D721Med (cell line): ENCODE data around the gene INTS13.

Source experiments
- DNase-seq: peaks from one replicate; pipeline ENCODE4 v3.0.0; 2011; ENCODE audit warnings: low spot score; ENCODE audit not compliant: insufficient read length
- FAIRE-seq: peaks from 2 replicates; lab custom pipeline; 2011; peaks lifted over from hg19 to GRCh38; lab: Jason Lieb, UNC
- TF ChIP-seq, protein P1 (sequence below): IDR thresholded peaks from 2 replicates; pipeline ENCODE4 v1.5.1; 2012; ENCODE audit warnings: mild to moderate bottlenecking, control low read depth; ENCODE audit not compliant: insufficient read depth; ENCODE audit errors: missing control alignments

The INTS13 gene

DNA sequence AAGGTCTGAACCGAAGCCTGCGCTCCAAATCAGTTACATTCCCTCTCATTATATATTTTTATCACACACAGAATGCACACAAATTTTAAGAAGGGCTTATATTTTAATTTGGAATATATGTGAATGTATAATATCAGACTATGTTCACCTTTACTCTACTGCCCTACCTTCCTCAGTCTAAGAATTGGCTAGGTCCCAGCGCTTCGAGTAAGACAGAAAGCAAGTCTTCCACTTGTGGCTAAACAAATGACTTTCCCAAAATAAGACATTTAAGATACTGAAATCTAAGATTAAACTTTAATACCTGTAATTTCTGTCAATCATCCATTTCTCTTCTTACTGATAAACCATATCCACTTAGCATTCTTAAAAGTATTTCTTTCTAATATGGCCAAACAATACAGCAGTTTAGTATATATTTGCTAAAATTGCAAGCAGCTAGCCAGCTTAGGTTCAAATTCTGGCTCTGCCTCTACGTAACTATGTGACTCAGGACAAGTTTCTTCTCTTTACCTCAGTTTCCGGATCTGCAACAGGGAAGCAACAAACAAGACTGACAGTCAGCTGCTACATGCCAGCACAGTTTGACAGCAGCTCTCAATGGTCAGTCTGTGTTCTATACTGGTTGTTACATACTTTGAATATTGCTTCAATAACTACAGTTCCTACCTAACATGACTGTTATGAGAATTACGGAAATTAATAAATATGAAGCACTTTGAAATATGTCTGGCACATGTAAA, 2.0 kb downstream of the INTS13 start:
- DNase-seq (no peak), FAIRE-seq (no peak)

DNA sequence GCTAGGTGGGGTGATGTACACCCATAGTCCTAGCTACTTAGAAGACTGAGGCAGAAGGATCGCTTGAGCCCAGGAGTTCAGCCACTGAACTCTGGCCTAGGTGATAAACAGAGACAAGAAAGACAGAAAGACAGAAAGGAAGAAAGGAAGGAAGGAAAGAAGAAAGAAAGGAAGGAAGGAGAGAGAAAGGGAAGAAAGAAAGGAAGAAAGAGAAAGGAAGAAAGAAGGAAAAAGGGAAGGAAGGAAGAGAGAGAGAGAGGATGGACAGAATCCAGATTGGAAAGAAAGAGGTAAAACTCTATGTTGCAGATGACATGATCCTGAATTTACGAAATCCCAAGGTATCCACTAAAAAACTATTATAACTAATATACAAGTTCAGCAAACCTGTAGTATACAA, 8.2 kb downstream of the INTS13 start:
- TF ChIP-seq, protein P1, sequence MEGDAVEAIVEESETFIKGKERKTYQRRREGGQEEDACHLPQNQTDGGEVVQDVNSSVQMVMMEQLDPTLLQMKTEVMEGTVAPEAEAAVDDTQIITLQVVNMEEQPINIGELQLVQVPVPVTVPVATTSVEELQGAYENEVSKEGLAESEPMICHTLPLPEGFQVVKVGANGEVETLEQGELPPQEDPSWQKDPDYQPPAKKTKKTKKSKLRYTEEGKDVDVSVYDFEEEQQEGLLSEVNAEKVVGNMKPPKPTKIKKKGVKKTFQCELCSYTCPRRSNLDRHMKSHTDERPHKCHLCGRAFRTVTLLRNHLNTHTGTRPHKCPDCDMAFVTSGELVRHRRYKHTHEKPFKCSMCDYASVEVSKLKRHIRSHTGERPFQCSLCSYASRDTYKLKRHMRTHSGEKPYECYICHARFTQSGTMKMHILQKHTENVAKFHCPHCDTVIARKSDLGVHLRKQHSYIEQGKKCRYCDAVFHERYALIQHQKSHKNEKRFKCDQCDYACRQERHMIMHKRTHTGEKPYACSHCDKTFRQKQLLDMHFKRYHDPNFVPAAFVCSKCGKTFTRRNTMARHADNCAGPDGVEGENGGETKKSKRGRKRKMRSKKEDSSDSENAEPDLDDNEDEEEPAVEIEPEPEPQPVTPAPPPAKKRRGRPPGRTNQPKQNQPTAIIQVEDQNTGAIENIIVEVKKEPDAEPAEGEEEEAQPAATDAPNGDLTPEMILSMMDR, result no peak
- FAIRE-seq (no peak), DNase-seq (no peak)

More for the DNA sequence above, 2.0 kb downstream of the INTS13 start:
- TF ChIP-seq, protein P1, result no peak

DNA sequence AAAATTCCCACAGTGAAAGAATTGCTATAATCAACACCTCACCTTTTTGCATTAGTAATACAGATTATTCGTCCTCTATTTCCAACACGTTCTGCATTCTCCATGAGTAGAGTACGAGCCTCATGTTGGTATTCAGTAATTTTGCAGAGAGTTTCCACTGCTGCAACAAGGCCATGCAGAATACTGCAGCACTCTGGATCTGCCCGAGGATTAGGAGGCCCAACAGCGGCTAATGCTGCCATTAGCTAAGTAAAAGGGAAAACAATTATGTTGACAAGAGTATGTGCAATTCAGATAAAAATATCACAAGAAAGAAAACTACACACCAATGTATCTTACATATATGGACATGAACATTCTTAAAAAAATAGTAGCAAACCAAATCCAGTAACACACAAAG, 9.1 kb downstream of the INTS13 start:
- TF ChIP-seq, protein P1, result no peak
- FAIRE-seq (peak; percentile 67), DNase-seq (no peak)

DNA sequence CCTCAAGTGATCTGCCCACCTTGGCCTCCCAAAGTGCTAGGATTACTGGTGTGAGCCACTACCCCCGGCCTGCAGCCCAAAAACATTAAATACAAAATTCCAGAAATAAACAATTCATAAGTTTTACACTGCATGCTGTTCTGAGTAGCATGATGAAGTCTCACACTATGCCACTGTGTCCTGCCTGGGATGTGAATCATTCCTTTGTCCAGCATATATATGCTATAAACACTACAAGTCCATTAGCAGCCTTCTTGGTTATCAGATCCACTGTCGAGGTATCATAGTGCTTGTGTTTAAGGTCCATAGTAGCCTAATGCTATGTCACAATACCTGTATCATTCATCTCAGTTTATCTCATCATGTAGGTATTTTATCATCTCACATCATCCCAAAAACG, 15.9 kb downstream of the INTS13 start:
- TF ChIP-seq, protein P1, result no peak
- FAIRE-seq (no peak), DNase-seq (no peak)

DNA sequence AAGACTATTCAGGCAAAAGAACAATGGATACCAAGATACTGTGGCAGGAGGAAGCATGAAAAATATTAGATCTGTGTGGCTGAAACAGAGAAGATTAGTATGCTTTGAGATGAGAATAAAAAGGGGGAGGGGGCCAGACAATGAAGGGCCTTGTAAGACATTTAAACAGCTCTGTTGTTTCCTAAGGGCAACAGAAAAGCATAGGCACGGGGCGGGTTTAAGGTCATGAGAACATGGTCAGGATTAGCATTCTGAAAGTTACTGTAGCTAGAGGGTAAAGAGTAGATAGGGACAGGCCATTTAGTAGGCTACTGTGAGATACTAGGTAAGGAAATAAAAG, 18.6 kb downstream of the INTS13 start:
- no peak for FAIRE-seq
- TF ChIP-seq, protein P1, result no peak
- DNase-seq, result no peak

DNA sequence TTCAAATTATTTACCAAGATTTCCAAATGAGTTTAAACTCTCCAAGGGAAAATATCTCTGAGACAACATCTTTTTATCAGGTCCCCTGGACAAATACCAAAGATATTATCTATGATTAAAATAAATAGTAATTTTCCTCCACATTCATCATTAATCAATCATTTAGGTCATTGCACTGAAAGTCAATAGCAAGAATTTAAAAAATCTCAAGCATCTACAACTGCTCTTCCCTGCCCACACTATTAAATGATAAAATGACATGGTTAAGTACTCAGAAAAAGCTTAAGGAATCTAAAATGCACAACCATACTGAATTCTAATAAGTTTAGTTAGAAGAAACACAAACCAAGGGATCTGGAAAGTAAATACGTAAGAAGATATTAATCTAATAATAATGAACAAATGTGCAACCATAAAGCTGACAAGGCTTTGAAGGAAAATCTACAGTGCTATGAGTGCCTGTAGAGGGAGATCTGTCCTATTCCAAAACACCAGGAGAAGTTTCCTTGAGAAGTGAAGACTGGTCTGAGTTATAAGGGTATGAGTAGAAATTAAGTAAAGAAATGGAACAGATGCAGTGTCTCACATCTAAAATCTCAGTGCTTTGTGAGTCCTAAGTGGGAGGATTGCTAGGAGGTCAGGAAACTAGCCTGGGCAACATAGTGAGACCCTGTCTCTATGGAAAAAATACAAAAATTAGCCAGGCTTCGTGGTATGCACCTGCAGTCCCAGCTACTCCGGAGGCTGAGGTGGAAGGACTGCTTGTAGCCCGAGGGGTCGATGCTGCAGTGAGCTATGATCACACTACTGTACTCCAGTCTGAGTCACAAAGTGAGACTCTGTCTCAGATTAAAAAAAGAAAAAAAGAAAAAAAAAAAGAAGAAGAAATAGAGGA, 19.2 kb downstream of the INTS13 start:
- DNase-seq, result no peak
- TF ChIP-seq, protein P1, result no peak
- FAIRE-seq, result peak; percentile 38
